SIG-M5 treated with dmso at 0.1 percent for 504 hours (cell line): ENCODE measurements around the gene DCBLD2.
A peak's percentile ranks its signal among the peaks of the same experiment; 100 is the strongest.

Experiments used
- DNase-seq: peaks from one replicate; lab custom pipeline; 2025; ENCODE audit not compliant: unreplicated experiment; lab: John Stamatoyannopoulos, UW

Gene DCBLD2

GRCh38 chr3:98770261-98771039 lies 131.0 kb downstream of the DCBLD2 start:
- no peak for DNase-seq

GRCh38 chr3:98769448-98769847 lies 132.0 kb downstream of the DCBLD2 start:
- DNase-seq = no peak

GRCh38 chr3:98768961-98769360 lies 132.5 kb downstream of the DCBLD2 start:
- DNase-seq = no peak

- DNase-seq = no peak
These were observed 134.6 kb downstream of the DCBLD2 start for GRCh38 chr3:98766924-98767323.

- DNase-seq = no peak
These were observed 135.8 kb downstream of the DCBLD2 start for GRCh38 chr3:98765721-98766120.

- DNase-seq = peak; percentile 90
These were observed 137.0 kb downstream of the DCBLD2 start for GRCh38 chr3:98764472-98764884.

GRCh38 chr3:98763819-98764418 lies 137.6 kb downstream of the DCBLD2 start:
- no peak for DNase-seq

- DNase-seq = peak; percentile 94
These were observed 138.4 kb downstream of the DCBLD2 start, which contains the start of gene ST3GAL6 for GRCh38 chr3:98763076-98763475. Gene ST3GAL6, plus strand, starts transcription at chr3:98763340. Its CDS starts 5,101 bp downstream, at chr3:98768441.

- DNase-seq = peak; percentile 90
These were observed 139.8 kb downstream of the DCBLD2 start for GRCh38 chr3:98761643-98762229.

- no peak for DNase-seq
These were observed 141.9 kb downstream of the DCBLD2 start for GRCh38 chr3:98759629-98760028.

- no peak for DNase-seq
These were observed 145.9 kb downstream of the DCBLD2 start for GRCh38 chr3:98755601-98756000.

- no peak for DNase-seq
These were observed 147.0 kb downstream of the DCBLD2 start for GRCh38 chr3:98754483-98754882.

GRCh38 chr3:98750276-98750919 lies 151.1 kb downstream of the DCBLD2 start:
- no peak for DNase-seq

GRCh38 chr3:98746882-98747281 lies 154.6 kb downstream of the DCBLD2 start:
- no peak for DNase-seq

GRCh38 chr3:98746122-98746521 lies 155.4 kb downstream of the DCBLD2 start:
- no peak for DNase-seq
